SW 1271 (cell line): ENCODE data around the gene CD48.
"Not testable (repeated sequence)": the region's sequence is repeated elsewhere in the genome, so short reads cannot be mapped to it uniquely, and the experiment has no call there.

Experiments used
- DNase-seq, 2 experiments: peaks; one replicate each; lab custom pipeline; 2025; lab: John Stamatoyannopoulos, UW

The CD48 gene

DNA sequence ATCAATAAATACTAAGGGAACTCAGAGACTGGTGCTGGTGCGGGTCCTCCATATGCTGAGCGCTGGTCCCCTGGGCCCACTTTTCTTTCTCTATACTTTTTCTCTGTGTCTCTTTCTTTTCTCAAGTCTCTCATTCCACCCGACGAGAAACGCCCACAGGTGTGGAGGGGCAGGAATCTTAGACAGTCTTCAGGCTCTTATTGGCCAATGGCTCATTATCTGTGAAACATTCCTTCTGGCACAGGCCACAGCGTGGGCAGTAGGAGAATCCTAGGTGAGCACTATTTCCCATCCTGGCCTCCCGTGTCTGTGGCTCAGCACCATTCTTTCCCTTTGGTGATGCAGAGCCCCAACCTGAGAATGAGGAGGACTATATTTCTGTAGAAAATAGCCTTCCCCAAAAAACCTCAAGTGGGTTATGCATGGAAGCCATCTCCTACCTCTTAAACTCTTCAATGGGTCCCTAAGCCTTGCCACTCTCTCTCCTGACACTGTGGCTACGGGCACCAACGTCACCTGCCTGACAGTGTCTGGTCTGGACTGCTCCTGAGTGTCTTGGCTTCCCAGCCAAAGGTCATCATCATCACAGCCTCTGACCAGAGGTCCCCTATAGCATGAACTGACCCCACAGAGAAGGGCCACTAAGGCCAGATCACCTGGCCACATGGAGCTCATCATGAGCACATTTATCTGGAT is 58.5 kb downstream of the CD48 start:
- no peak for DNase-seq

DNA sequence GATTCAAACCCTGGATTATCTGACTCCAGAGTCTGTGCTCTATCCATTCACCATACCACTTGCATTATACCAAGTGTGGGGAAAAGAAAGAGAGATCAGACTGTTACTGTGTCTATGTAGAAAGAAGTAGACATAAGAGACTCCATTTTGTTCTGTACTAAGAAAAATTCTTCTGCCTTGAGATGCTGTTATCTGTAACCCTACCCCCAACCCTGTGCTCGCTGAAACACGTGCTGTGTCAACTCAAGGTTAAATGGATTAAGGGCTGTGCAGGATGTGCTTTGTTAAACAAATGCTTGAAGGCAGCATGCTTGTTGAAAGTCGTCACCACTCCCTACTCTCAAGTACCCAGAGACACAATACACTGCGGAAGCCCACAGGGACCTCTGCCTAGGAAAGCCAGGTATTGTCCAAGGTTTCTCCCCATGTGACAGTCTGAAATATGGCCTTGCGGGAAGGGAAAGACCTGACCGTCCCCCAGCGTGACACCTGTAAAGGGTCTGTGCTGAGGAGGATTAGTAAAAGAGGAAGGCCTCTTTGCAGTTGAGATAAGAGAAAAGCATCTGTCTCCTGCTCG is 59.5 kb downstream of the CD48 start:
- not testable (repeated sequence) for DNase-seq

DNA sequence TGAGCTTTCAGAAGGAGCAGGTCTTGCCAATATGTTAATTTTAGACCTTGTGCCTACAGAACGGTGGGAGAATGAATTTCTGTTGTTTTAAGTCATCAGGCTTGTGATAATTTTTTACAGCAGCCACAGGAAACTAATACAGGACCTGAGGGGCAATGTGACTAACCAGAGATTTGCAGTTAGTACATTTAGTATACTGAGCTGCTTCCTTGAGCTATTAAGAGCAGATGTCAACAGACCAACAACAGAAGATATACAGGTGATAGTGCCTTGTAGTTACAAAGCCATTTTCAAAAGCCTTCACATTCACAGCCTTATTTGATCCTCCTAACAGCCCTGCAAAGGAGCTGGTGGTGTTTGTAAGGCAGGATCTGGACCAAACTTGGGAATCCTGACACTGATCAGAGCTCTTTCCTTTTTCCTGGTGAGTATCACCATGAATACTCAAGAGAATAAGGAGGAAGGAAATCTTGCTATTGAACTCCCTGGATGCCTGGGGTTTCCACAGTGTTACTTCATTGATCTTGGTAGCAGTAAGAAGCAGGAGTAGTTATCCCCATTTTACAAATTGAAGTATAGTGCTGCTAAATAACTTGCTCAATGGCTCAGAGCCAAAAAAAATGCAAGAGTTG is 60.1 kb downstream of the CD48 start:
- DNase-seq, result no peak

DNA sequence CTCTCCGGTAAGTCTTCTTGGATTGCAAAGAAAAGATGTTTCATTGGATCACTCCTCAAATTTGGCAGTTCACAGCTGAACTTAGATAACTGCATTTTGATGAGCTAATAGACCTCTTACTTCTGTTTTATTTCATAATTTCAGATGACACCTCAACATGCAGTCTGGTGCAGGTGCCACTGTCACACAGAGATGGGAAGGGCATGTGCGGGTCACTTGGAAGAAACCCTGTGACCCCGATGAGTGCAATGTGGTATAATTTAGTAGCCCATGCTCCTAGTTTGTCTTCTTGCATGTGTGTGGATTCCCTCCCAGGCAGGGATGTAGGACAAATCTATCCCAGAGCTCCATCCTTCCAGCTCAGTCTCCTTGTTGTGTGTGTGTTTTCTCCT is 64.3 kb downstream of the CD48 start:
- DNase-seq, result no peak

DNA sequence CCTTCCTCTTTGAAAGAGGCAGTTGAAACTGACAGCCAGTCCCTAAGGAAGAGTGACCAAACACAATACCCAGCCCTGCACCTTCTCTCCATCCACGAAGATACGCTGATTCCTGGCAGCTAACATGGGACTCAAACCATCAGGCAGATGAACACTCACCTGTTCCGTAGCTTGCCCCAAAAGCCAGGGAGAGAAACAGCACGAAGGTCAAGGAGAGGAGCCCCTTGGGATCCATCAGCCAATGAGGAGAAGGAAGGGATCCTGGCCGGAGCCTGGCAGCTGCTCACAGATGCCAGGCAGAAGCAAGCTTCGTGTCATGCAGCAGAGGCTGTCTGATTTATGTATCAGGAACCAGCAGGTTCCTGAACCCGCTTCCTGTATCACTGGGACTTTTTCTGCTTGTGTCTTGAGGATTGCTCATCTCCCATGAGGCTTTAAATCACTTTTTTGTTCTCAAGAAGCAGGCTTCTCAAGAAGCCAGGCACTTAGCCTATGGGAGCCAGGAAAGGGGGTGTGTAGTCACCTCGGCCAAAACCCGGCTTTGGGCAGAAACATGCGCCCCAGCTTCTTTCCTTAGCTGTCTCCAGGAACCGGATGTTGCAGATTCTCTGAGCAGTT is 64.8 kb downstream of the CD48 start, which contains the start of gene SLAMF1:
TSS of gene SLAMF1 (minus strand) at position 334 of the 618 bp plus-strand sequence. CDS start at position 235, 99 bp downstream.
- no peak for DNase-seq

DNA sequence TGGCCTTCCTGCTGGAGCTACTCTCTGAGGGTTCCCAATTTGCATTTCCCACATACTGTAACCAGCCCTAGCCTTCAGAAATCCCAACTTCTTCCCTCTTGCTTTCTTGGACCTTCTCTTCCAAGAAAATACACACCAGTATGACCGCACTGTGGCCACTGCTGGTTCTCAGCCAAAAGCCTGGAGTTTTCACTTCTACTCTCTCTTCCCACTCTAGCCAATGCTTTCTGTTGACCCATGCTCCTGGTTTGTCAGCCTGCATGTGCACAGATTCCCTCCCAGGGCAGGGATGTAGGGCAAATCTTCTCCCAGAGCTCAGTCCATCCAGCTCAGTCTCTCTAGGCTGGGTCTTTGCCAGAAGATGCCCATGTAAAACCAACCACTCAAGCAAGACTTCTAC is 65.4 kb downstream of the CD48 start:
- no peak for DNase-seq

GRCh38 chr1:160645386-160646130 is 66.1 kb downstream of the CD48 start:
- no peak for DNase-seq

DNA sequence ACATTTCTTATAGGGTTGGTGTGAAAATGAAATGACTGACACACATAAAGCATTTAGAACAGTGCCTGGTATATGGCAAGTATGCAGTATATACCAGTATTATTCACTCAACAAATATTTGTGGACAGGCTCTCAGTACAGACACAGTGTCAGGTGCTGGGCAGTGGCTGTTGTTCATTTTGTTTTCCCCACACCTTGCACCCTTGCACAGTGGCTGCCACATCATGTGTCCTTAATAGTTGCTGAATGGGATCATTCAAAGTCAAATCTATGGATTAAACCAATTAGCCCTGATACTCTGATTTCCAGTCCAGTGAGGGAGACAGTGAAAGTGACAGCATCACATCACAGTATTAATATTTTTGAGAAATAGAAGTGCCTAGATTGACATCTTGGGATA is 67.2 kb downstream of the CD48 start:
- no peak for DNase-seq

DNA sequence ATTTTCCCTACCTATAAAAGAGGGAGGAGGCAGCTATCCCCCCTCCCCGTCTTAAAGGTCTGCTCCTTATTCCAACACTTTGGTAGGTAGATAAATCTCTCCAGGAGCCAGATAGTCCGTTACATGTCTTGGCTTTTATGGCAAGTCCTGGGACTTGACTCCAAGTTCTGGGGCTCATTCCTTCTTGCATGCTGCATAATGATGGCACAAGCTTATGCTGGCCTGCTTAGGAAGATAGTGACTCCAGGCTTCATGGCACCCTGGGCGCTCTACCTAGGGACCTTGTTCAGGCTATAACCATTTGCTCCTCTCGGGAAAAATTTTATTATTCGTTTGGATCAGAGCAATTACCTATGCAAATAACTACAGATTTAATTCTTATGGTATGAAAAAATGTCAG is 68.5 kb downstream of the CD48 start:
- no peak for DNase-seq

DNA sequence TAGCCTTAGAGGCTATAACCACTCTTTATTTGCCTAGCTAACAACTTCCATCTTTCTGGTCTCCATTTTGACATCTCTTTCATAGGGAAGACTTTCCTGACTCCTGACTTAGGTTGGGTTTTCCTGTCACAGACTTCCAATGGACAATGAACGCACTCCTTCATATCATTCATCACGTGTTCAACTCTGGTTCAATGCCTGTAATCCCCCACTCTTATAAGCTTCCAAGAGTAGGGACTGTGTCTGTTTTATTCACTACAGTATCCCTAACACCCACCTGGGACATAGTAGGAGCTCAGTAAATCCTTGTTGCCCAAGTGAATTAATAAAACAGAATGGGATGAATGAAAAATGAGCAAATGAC is 69.4 kb downstream of the CD48 start:
- no peak for DNase-seq

DNA sequence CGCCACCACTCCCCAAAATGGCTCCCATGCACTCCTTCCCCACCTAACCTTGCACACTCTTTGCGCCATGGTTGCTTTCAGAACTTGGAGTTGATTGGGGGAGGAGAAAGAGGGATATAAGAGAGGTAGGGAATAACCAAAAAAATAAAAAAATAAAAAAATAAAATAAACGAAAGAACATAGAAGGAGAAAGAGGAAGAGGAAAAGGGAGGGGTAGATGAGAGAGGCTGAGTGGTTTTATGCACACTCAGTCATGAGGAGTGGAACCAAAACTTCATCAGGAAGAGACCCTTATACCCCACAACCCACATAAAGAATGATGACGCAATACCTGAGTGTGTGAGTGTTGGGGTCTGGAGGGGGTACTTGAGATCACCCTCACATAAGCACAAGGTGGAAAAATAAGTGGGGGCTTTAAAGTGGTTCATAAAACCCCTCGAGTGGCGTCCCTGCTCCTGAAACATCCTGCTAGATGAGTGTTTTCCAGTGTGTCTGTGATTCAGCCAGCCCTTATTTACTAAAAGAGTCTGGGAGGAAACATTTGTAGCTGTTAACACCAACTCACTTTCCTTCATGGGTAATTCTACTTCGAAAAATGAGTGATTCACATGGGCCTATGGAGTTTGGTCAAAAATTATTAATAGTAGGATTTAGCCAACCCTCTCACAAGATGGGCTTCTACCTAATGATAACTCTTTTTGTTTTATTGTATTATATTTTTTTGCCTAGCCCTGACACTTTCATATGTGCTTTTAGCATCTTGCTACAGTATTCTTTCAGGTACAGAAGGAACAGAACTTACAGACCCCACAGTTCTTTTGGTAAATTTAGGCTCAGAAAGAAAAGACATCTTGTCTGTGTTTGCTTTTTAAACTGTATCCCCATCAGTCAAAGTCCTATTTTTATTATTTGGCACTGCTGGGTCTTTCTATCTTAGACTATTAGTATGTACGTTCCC is 70.0 kb downstream of the CD48 start:
- no peak for DNase-seq

- DNase-seq, result no peak
Measured at GRCh38 chr1:160640359-160641123, 71.1 kb downstream of the CD48 start.

- no peak for DNase-seq
Measured at GRCh38 chr1:160639652-160640051, 72.0 kb downstream of the CD48 start.

DNA sequence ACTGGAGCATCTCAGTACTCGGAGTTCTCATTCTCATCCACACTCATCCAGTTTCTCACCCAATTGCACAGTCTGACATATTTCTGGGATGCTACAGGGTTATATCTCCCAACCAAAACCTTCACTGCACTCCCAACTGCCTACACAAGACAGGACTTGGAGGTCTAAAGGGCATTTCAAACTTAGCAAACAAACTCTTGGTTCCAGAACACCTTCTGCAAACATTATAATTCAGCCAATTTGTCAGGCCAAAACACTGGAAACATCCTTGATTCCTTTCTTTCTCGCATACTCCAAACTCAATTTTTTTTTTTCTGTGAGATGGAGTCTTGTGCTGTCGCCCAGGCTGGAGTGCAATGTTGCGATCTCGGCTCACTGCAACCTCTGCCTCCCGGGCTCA is 72.7 kb downstream of the CD48 start:
- DNase-seq, result no peak

- no peak for DNase-seq
Measured at GRCh38 chr1:160638540-160638857, 73.1 kb downstream of the CD48 start.

GRCh38 chr1:160637821-160638539 is 73.6 kb downstream of the CD48 start:
- DNase-seq, result peak in 1 of 2 experiments; percentile 3

DNA sequence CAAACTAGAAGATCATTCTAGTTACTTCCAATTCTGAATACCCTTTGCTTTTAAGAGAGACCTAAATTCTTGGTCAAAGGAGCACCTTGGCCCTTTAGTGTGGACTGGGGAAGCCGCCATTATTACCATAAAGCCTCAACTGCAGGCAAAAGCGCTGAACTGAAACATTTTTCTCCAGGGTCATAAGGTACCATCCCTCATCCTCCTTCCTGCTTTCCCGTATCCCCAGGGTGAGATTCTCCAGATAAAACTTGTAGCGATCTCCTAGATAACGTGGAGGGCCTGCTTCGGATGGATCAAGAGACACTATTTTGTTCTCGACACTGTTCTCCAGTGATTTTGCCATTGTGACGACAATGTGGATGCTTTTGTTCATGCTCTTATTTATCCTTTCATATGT is 74.6 kb downstream of the CD48 start:
- DNase-seq, result no peak

DNA sequence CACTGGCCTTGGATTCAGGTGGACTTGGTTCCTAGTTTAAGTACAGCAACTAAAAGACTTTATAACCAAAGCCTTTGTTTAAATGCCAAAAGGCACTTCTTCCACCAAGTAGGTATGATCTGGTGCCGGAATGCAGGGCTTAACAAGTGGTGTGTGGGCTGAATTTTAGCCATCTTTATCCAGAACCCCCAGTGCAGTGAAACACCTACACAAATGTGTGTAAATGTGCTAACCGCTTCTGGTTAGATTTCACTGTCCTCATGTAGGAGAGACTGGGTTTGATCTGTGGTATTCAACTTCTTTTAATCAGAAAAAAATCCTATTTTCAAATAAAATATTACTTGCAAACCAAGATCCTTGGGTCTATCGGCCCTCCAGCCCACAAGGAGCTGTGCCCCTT is 75.1 kb downstream of the CD48 start:
- no peak for DNase-seq

DNA sequence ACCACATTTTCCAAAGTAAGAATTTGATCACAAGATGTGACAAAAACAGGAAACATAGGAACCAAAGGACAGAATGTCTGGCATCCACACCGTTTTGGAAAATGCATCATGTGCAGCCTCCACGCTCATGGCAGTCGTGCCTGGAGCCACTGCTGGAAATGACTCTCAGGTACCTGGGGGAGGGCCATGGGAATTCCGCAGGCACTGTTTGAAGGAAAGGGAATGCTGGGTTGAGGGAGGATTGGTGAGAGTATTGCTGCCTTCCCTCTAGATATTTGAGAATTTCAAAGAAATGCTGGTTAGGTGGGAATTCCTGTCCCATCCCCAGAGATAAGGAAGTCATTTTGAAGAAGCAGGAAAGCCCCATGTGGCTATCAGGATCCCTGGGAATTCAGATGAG is 75.5 kb downstream of the CD48 start:
- no peak for DNase-seq
